Right forelimb (tissue), 1 donor: Measurements from ENCODE around the gene HDAC10.
"Not testable (repeated sequence)": the region's sequence is repeated elsewhere in the genome, so short reads cannot be mapped to it uniquely, and the experiment has no call there.

Source experiments
- DNase-seq: peaks from one replicate; pipeline ENCODE4 v3.0.0-alpha.2; 2018

The HDAC10 gene

GRCh38 chr22:50285568-50286229 lies 34.6 kb upstream of the HDAC10 start:
- DNase-seq, result no peak

GRCh38 chr22:50284479-50284878 lies 33.4 kb upstream of the HDAC10 start:
- DNase-seq, result no peak

GRCh38 chr22:50283821-50284220 lies 32.8 kb upstream of the HDAC10 start:
- no peak for DNase-seq

- DNase-seq, result no peak
These were observed 31.5 kb upstream of the HDAC10 start for GRCh38 chr22:50282361-50283155.

GRCh38 chr22:50281957-50282356 lies 30.9 kb upstream of the HDAC10 start:
- DNase-seq, result no peak

- DNase-seq, result no peak
These were observed 30.3 kb upstream of the HDAC10 start for GRCh38 chr22:50281384-50281760.

DNA sequence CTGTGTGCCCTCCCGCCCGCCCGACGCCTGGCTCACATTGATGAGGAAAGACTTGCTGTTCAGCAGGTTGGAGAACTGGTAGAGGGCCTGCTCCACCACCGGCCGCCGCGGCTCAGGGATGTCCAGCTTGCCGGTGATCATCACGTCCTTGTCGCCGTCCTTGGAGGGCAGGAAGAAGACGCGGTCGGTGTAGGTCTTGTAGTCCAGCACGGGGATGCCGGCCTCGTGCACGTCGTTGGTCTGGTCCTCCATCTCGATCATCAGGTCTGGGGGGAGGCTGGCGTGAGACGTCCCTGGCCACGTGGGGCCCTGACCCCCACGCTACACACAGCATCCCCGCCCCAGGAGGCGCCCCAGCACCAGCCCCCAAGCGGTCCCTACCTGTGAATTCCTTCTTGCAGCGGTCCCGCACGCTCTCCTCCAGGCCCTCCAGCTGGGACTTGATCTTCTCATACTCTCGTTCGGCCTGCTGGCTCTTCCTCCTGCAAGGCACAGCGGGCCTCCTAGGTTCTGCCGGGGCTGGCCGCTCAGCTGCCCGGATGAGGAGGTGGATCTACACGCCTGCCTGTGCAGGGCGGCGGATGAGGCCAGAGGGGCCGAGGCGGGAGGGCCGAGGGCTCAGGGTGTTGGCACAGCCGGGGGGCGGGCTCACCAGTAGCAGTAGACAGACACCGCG lies 29.8 kb upstream of the HDAC10 start:
- no peak for DNase-seq

DNA sequence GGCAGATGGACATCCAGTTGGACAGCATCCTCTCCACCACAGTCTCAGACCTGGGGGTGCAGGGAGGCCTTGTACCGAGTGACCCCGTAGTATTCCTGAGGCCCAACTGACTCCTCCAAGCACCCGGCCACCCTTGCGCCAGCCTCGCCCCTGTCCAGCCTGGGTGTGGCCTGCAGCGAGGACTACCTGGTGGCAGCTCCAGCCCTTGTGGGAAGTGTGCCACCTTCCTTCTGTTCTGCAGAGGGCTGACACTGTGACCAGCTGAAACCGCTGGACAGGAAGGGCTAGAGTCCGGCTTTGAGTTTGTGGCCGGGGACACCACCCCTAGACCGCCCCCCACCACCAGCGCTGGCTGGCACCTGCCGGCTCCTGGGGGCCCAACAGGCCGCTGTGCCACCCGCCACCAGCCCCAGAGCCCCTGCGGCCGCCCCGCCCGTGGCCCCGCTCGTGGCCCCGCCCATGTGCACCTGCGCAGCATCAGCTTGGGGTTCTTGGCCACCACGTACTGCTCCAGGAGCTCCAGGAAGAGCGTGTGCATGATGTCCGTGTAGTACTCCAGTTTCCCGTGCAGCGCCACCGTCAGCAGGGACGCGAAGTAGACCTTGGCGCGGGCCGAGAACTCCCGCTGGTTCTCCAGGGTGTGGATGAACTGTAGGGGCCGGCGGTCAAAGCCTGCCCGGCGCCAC lies 29.1 kb upstream of the HDAC10 start:
- DNase-seq, result no peak

DNA sequence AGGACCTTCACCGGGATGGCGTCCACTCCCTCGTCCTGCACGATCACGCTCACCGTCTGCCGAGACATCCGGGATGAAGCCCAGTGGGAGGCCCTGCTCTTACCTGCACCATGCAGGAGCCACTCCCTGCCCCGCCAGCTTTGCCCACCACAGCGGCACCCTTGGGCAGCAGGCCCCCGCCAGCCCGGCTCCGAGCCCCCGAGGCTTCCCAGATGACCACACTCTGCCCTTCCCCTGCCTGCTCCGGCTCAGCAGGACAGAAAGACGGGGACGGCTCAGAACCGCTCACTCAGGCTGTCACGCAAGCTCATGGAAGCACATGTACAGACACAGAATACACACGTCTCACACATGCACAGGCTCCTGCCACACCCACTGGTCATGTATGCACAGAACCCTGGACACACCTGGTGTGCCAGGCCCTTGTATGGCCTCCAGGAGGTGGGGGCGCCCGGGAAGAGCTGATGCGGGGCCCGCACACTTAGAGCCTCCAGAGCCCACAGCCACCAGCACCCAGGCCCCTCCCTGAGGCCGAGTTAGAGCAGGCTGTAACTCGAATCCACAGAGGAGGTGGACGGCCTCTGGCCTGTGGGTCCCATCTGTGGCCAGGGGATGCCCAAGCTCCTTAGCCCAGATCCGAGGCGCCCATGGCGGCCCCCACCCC lies 28.0 kb upstream of the HDAC10 start:
- DNase-seq, result no peak

DNA sequence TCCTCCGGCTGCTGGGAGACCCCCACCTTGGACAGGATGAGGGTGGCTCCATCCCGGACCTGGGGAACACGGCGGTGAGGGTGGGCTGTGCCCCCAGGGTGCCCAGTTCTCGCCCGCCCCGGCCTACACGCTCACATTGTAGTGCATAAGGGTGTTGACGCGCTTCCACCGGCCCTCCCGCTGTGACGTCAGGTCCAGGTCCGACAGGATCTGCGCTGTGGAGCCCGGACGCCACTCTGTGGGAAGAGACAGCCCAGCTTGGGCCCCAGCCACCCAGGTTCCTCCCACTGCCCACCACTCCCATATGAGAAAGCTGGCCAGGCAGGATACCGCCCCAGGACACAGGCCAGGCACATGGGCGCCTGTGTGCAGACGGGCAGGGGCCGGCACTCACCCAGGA lies 27.4 kb upstream of the HDAC10 start:
- no peak for DNase-seq

- DNase-seq, result no peak
These were observed 26.7 kb upstream of the HDAC10 start for GRCh38 chr22:50277761-50278160.

DNA sequence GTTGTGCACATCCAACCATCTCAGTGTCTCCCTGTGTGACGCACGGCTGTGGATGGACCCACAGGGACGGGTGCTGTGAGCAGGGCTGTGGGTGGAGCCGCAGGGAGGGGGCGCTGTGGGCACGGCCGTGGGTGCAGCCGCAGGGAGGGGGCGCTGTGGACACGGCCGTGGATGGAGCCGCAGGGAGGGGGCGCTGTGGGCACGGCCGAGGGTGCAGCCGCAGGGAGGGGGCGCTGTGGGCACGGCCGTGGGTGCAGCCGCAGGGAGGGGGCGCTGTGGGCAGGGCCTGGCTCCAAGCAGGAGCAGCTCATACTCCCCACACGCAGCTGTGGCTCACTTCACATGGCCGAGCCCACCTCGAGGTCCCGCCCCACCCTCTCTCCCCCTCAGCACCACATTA lies 25.1 kb upstream of the HDAC10 start:
- DNase-seq, result no peak

- DNase-seq, result no peak
These were observed 24.4 kb upstream of the HDAC10 start for GRCh38 chr22:50275181-50276055.

- no peak for DNase-seq
These were observed 23.7 kb upstream of the HDAC10 start for GRCh38 chr22:50274771-50275170.

DNA sequence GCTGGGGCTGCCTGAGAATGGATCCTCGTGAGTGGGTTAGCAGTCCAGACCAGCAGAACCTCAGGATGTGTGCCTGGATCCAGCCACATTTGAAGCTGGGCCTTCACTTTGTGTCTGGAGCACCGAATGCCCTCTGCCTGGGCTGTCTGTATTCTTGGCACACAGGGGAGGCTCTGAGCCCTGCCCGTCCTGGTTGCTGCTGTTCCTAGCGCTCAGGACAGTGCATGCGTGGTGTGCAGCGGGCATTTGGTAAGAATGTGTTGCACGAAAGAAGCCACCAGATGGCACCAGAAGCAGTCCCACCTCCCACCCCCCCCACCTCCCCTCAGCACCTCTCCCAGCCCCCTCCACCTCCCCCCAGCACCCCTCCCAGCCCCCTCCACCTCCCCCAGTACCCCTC lies 23.2 kb upstream of the HDAC10 start:
- no peak for DNase-seq

DNA sequence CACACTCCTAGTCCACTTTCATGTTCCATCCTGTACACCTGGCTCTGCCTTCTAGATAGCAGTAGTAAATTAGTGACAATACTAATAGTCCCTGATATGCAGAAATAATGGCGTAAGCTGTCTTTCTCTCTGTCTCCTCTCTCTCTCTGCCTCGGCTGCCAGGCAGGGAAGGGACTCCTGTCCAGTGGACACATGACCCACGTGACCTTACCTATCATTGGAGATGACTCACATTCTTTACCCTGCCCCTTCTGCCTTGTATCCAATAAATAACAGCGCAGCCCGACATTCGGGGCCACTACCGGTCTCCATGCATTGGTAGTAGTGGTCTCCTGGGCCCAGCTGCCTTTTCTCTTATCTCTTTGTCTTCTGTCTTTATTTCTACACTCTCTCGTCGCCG lies 22.7 kb upstream of the HDAC10 start:
- not testable (repeated sequence) for DNase-seq

- not testable (repeated sequence) for DNase-seq
These were observed 22.3 kb upstream of the HDAC10 start for GRCh38 chr22:50273352-50273751.

DNA sequence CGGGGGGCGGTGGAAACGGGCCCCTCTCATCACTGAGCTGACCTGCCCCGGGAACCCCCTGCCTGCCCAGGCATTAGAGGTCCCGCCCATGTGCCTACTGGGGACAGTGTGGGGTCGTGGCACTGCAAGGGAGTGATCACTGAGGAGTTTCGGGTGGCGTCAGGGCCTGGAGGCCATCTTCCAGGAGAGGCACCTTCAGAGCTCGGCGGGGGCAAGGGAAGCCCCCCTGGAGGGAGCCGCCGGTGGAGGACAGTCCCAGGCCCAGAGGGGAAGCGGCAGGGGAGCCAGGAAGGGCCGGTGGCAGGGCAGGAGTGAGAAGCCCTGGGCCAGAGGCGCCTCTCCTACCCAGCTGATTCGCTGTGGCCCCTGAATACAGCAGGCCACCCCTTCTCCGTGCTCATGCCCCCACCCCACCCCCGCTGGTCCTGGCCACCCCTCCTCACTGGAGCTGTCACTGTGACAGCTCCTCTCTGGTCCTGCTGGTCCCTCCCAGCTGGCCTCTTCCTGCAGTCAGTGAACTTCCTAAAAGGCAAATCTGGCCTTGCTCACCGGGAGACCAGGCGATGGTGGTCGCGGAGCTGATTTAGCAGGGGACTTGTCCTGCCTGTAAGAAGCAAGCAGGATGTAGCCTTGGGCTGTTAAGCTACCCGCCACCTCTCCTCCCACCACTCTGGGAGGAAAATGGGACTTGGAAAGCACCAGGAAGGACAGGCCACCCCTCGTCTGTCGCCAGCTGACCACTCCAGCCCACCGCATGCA lies 21.2 kb upstream of the HDAC10 start:
- DNase-seq, result no peak

GRCh38 chr22:50271519-50271970 lies 20.5 kb upstream of the HDAC10 start:
- no peak for DNase-seq

- DNase-seq, result peak; percentile 82
These were observed 19.8 kb upstream of the HDAC10 start for GRCh38 chr22:50270666-50271394.
